GM18870 (cell line): ENCODE results near the gene SH3RF2.
"Not testable (repeated sequence)": the region's sequence is repeated elsewhere in the genome, so short reads cannot be mapped to it uniquely, and the experiment has no call there.

Experiments used
- ATAC-seq: cut with Tn5 transposase; IDR thresholded peaks from one replicate; pipeline ENCODE4 v1.9.1; 2021; ENCODE audit warnings: moderate library complexity; ENCODE audit not compliant: unreplicated experiment

The SH3RF2 gene, protein sequence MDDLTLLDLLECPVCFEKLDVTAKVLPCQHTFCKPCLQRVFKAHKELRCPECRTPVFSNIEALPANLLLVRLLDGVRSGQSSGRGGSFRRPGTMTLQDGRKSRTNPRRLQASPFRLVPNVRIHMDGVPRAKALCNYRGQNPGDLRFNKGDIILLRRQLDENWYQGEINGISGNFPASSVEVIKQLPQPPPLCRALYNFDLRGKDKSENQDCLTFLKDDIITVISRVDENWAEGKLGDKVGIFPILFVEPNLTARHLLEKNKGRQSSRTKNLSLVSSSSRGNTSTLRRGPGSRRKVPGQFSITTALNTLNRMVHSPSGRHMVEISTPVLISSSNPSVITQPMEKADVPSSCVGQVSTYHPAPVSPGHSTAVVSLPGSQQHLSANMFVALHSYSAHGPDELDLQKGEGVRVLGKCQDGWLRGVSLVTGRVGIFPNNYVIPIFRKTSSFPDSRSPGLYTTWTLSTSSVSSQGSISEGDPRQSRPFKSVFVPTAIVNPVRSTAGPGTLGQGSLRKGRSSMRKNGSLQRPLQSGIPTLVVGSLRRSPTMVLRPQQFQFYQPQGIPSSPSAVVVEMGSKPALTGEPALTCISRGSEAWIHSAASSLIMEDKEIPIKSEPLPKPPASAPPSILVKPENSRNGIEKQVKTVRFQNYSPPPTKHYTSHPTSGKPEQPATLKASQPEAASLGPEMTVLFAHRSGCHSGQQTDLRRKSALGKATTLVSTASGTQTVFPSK

GRCh38 chr5:145936401-145937131 is at the start of gene SH3RF2:
Gene SH3RF2, plus strand, starts transcription at chr5:145936578. Its CDS starts 1,351 bp downstream, at chr5:145937929.
- ATAC-seq, result no peak

DNA sequence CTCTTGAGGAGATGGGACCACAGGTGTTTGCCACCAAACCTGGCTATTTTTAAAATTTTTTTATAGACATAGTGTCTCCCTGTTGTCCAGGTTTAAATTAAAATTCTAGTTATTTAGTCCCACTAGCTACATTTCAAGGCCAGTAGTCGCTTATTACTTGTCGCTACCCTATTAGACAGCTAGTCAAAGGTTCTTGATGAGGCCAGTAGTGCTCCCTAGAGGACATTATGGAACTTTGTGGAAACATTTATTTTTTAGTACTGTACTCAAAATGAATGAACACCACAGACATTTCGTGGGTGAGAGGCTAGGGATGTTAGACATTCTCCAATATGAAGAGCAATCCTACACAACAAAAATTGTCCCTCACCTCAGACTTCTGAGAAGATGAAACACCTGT is 49.2 kb upstream of the SH3RF2 start:
- no peak for ATAC-seq

DNA sequence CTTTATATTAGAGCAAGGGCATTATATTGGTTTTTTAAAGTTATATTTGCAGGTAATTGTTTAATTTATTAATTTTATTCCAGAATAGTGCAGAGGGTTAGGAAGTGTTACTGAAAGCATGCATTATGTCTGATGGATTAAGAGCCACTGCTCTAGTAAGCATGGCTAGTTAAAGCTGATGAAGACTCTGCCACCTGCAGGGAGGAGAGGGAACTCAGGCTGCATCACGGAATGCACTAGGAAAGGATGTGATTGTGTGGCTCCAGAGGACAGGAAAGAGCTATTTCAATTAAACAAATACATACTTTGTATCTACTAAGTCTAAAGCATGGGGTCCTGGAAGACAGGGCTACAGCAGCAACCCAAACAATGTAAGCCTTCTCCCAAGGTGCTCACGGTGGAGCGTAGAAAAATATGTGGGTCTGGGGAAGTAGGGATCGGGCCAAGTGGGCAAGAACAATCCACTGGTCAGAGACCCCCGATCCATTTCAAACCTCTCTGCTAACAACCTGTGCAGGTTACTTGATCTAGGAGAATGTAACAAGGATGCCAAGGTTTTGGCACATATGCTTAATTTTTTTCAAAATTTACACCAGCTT is 48.3 kb upstream of the SH3RF2 start:
- no peak for ATAC-seq

DNA sequence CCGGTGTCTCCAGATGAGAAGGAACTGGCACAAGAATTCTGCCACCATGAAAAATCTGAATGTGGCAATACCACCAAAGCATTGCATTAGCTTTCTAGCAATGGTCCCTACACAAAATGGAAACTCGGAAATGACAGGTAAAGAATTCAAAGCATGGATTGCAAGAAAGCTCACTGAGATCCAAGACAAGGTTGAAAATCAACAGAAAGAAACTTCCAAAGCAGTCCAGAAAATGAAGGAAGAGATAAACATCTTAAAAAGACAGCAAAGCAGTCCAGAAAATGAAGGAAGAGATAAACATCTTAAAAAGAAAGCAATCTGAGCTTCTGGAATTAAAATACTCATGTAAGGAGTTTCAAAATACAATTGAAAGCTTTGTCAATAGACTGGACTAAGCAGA is 46.8 kb upstream of the SH3RF2 start:
- no peak for ATAC-seq

DNA sequence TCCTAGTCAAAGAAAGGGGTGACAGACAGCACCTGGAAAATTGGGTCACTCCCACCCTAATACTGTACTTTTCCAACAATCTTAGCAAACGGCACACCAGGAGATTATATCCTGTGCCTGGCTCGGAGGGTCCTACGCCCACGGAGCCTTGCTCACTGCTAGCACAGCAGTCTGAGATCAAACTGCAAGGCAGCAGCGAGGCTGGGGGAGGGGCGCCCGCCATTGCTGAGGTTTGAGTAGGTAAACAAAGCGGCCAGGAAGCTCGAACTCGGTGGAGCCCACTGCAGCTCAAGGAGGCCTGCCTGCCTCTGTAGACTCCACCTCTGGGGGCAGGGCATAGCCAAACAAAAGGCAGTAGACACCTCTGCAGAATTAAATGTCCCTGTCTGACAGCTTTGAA is 45.0 kb upstream of the SH3RF2 start:
- ATAC-seq, result not testable (repeated sequence)

- ATAC-seq, result no peak
Observed at GRCh38 chr5:145898171-145898570, 38.2 kb upstream of the SH3RF2 start.

DNA sequence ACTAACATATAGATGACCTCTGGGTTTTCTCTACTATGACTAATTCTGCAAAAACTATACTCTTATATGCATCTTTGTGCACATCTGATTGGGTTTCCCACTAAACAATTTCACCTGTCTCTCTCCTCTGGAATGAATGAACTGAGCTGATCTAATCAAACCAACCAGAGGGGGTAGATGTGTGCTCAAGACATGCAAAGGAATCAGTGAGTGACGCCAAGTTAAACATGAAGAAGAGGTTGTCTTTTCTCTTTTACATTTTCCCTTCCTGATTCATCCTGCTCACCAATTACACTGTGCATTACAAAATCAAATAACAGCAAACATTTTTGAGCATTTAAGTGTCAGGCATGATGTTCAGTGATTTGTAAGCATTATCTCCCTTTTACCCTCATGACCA is 34.0 kb upstream of the SH3RF2 start:
- ATAC-seq, result no peak

GRCh38 chr5:145903113-145903512 is 33.3 kb upstream of the SH3RF2 start:
- no peak for ATAC-seq

DNA sequence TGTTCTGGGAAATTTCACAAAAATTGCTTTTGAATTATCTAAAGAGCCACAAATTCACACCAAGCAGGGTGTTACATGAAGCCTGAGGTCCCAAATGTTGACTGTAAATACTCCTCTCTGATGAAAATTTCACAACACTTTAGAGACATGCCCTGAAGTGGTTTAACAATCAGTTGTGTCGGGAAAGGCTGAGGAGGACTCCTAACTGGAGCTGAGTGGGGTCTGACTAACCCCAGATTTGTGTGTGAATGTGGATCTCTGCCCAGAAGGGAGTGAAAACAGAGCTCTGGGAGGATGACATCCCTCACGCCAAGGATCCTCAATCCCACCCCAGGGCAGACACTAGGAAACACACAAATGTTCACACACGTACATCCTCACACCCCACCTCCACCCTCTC is 32.5 kb upstream of the SH3RF2 start:
- no peak for ATAC-seq

DNA sequence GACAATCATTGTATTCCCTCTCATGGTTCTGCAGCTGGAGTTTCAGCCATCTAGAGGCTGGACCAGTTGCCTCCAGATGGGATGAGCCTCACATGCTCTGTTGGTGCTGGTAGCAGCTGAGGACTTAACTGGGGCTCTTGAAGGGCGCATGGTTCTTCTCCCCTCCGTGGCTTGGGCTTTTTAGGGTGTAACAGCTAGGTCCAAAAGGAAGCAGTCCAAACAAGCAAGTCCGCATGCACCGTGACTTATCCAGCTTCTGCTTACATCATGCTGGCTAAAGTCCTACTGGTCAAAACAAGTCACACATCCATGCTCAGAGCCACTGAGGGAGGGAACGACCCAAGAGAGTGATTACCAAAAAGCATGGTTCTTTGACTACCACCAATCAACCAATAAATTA is 31.6 kb upstream of the SH3RF2 start:
- no peak for ATAC-seq

DNA sequence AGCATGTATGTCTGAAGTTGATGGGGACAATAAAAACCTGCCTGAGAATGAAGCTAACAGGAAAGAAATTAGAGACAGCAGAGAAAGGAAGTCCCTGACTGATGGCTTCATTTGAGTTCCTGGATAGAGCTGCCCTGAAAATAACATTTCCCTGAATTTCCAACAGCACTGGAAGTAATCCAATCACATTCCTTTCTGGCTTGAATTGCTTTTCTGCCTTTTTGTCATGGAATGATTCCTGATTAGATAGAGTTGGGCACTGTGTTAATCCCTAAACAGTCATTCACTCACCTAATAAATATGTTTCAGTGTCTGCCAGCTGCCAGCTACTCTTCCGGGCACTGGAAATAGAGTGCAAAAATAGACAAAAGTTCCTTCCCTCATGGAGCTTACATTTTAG is 30.0 kb upstream of the SH3RF2 start:
- no peak for ATAC-seq

GRCh38 chr5:145908206-145908960 is 28.0 kb upstream of the SH3RF2 start:
- no peak for ATAC-seq

DNA sequence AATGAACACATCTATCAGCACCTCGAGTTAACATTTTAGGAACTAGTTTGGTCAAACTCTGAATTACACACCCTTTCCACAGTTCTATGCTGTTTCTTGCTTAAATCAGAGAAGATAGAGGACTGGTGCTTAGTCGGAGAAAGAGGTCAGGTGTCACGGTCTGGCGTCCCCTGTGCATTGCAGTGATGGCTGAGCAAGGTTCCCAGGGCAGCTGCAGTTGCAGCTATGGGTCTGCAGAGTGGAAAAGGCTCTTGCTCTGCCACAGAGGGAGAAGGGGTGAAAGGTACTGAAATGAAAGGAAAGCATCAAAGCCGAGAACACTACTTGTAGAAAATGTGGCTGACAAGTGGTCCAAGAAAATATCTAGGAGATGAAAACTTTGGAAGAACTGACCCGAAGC is 25.2 kb upstream of the SH3RF2 start:
- ATAC-seq, result no peak

- ATAC-seq, result no peak
Observed at GRCh38 chr5:145912019-145912418, 24.4 kb upstream of the SH3RF2 start.

GRCh38 chr5:145912594-145912993 is 23.8 kb upstream of the SH3RF2 start:
- no peak for ATAC-seq

GRCh38 chr5:145913701-145914100 is 22.7 kb upstream of the SH3RF2 start:
- ATAC-seq, result no peak

DNA sequence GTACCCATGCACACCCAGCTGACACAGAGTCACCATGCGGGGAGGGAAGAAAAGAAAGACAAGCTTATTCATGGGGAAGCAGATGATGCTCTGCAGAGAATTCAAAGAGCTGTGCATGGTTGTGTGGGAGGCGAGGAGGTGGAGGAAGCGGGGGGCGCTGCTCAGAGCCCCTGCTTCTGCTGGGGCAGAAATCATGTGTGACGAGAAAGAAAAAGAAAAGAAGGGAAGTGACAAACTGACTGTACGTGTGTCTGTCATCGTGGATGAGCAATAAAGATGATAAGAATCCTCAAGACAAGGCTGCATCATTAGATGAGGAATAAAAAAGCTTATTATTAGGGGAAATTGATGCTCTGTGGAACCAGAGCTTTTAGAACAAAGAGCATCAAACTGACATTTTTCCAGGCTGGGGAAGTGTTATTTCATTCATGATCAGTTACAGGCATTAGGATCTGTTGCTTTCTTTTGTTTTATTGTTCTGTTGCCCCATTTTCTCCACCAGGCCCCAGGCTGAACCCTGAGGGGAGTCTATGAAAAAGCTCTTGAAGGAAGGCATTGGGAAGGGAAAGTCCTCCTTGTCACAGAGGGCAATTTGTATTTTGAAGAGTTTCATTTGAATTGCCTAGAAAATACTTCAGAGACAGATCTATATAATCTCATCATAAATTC is 20.3 kb upstream of the SH3RF2 start:
- ATAC-seq, result no peak

DNA sequence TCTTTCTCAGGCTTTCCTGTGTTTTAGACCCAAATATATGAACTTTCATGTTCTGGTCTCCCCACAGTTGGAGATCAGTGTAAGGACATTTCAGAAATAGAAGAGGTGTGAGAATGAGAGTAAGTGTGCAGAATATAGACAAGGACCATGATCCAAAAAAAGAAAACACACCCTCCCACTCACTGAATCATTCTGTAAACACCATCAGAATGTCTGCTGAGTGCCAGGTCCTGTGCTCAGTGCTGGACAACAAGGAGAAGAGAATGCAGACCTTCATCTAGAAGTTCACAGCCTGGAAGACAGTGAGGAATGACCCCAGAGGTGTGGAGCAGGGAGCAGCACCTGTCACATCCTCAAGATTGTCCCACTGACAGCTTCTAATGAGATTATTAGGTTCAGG is 19.1 kb upstream of the SH3RF2 start:
- no peak for ATAC-seq

DNA sequence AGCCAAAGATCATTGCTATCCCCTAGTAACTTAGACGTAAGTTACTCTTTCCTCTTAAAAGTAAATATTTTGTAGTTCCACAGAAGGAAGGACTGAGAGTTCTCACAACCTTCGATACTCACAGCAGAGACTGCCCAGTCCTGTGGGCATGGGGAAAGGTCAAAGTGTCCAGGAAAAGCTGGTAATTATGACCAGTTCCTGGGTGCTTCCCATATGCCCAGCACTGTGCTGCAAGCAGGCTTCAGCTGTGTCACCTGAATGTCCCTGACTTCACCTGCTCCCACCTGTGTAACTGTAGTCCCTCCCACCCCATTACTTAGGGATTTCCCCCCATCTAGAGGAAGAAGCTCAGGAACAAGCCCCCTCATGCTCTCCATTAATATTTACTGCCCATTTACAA is 18.0 kb upstream of the SH3RF2 start:
- no peak for ATAC-seq

- no peak for ATAC-seq
Observed at GRCh38 chr5:145919413-145919812, 17.0 kb upstream of the SH3RF2 start.
